ENCODE results near the gene CACHD1. TPM values are rescaled to one million over a fixed set of nuclear protein-coding genes. Genes with fewer than 3 reads are reported as not detected.

The CACHD1 gene
- total and polyA plus RNA-seq, 9 of the 15 experiments (the other 6 are each of a cell fraction or from before 2014, with no cell fraction given) = 0.07 TPM; not detected in 8

DNA sequence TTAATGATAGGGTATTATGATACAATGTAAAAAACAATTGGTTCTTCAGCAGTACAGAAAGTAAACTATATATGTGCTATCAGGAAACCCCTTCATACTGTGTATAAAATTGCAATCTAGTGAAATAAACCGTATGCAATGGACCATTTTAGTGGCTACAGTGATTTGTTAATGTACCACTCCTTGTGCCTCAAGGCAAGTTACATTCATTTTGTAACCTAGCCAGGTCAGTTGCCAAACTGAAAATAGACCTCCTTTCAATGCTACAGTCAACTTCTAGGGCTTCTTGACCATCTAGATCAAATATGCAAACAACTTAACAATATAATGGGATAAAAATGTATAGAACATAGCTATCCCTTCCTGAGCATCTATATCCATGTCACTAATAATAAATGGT lies 223.0 kb downstream of the CACHD1 start:
- Histone ChIP-seq H3K4me1 (replicated peaks in 1 of 2; ENCODE audit: control insufficient read depth in 2 of 2, insufficient read depth in 2 of 2, low read length in 2 of 2) (no peaks in the 10 kb centered on the region), H3K36me3 (ENCODE audit: control insufficient read depth, insufficient read depth, low read length) (no peaks in the 10 kb centered on the region), H2AFZ (ENCODE audit: low read depth, low read length) (no peak overlapping the region), H4K20me1 (replicated peaks; ENCODE audit: control insufficient read depth, insufficient read depth, low read length) (no peaks in the 10 kb centered on the region), H3K27ac (ENCODE audit: extremely low read depth, low read depth, low read length) (no peak overlapping the region), H3K9me3 (replicated peaks; ENCODE audit: control insufficient read depth, insufficient read depth, low read depth, low read length) (no peaks in the 10 kb centered on the region), H3K4me3 (no peak overlapping the region), H3K9me1 (ENCODE audit: control insufficient read depth, insufficient read depth, low read length) (no peaks in the 10 kb centered on the region), H3K9ac (ENCODE audit: insufficient read depth in 1 of 2, low read depth in 2 of 2, low read length in 2 of 2) (no peak overlapping the region), H3K79me2 (ENCODE audit: control insufficient read depth, insufficient read depth, low read length) (no peaks in the 10 kb centered on the region), H3K27me3 (ENCODE audit: control insufficient read depth in 2 of 2, insufficient read depth in 2 of 2, low read length in 2 of 2) (peaks cover 10 to 30% of the 10 kb centered on the region in 2 experiments), H3K4me2 (ENCODE audit: insufficient read depth, low read length) (no peak overlapping the region)
- no peak for ATAC-seq
- no TSS peak for BruUV-seq (replicated peaks)
- intact Hi-C loops (cut with micrococcal nuclease) = no loop called here
- in situ Hi-C loops (cut with MboI) = no loop called here
- ChIA-PET POLR2A (no interaction called here), CTCF (ENCODE audit: low intra/inter-chr PET ratio) (no interaction called here)
- FAIRE-seq = no peak
- no peak for DNase-seq (ENCODE audit: extremely low read depth in 1 of 4, low spot score in 3 of 4)
- WGBS (ENCODE audit: insufficient coverage, low coverage, missing lambda C conversion rate) = 0% methylated on average over 1 of the region's 1 CpG
- TF ChIP-seq, protein P1, sequence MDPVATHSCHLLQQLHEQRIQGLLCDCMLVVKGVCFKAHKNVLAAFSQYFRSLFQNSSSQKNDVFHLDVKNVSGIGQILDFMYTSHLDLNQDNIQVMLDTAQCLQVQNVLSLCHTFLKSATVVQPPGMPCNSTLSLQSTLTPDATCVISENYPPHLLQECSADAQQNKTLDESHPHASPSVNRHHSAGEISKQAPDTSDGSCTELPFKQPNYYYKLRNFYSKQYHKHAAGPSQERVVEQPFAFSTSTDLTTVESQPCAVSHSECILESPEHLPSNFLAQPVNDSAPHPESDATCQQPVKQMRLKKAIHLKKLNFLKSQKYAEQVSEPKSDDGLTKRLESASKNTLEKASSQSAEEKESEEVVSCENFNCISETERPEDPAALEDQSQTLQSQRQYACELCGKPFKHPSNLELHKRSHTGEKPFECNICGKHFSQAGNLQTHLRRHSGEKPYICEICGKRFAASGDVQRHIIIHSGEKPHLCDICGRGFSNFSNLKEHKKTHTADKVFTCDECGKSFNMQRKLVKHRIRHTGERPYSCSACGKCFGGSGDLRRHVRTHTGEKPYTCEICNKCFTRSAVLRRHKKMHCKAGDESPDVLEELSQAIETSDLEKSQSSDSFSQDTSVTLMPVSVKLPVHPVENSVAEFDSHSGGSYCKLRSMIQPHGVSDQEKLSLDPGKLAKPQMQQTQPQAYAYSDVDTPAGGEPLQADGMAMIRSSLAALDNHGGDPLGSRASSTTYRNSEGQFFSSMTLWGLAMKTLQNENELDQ (CRISPR knock-in tag; IDR thresholded peaks at IDR 0.05; ENCODE audit: borderline replicate concordance) = no peak
- TF ChIP-seq, protein P2, sequence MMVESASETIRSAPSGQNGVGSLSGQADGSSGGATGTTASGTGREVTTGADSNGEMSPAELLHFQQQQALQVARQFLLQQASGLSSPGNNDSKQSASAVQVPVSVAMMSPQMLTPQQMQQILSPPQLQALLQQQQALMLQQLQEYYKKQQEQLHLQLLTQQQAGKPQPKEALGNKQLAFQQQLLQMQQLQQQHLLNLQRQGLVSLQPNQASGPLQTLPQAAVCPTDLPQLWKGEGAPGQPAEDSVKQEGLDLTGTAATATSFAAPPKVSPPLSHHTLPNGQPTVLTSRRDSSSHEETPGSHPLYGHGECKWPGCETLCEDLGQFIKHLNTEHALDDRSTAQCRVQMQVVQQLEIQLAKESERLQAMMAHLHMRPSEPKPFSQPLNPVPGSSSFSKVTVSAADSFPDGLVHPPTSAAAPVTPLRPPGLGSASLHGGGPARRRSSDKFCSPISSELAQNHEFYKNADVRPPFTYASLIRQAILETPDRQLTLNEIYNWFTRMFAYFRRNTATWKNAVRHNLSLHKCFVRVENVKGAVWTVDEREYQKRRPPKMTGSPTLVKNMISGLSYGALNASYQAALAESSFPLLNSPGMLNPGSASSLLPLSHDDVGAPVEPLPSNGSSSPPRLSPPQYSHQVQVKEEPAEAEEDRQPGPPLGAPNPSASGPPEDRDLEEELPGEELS (CRISPR knock-in tag; IDR thresholded peaks at IDR 0.05; ENCODE audit: borderline replicate concordance) = no peak
- TF ChIP-seq ZNF232 (CRISPR knock-in tag; IDR thresholded peaks at IDR 0.05) (no peak), FUS (optimal IDR thresholded peaks at IDR 0.05; ENCODE audit: low read depth, low read length) (no peak), ZNF561 (CRISPR knock-in tag; conservative IDR thresholded peaks at IDR 0.05) (no peak), ZNF311 (CRISPR knock-in tag; IDR thresholded peaks at IDR 0.05) (no peak), RBFOX2 (IDR thresholded peaks at IDR 0.05; ENCODE audit: low read depth, low read length) (no peak), ESRRB (CRISPR knock-in tag; IDR thresholded peaks at IDR 0.05; ENCODE audit: borderline replicate concordance) (no peak), DPF2 (IDR thresholded peaks at IDR 0.05) (no peak), ZNF785 (CRISPR knock-in tag; IDR thresholded peaks at IDR 0.05) (no peak)
- TF ChIP-seq, protein P3, sequence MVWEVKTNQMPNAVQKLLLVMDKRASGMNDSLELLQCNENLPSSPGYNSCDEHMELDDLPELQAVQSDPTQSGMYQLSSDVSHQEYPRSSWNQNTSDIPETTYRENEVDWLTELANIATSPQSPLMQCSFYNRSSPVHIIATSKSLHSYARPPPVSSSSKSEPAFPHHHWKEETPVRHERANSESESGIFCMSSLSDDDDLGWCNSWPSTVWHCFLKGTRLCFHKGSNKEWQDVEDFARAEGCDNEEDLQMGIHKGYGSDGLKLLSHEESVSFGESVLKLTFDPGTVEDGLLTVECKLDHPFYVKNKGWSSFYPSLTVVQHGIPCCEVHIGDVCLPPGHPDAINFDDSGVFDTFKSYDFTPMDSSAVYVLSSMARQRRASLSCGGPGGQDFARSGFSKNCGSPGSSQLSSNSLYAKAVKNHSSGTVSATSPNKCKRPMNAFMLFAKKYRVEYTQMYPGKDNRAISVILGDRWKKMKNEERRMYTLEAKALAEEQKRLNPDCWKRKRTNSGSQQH (CRISPR knock-in tag; IDR thresholded peaks at IDR 0.05) = no peak
- TF ChIP-seq, protein P4, sequence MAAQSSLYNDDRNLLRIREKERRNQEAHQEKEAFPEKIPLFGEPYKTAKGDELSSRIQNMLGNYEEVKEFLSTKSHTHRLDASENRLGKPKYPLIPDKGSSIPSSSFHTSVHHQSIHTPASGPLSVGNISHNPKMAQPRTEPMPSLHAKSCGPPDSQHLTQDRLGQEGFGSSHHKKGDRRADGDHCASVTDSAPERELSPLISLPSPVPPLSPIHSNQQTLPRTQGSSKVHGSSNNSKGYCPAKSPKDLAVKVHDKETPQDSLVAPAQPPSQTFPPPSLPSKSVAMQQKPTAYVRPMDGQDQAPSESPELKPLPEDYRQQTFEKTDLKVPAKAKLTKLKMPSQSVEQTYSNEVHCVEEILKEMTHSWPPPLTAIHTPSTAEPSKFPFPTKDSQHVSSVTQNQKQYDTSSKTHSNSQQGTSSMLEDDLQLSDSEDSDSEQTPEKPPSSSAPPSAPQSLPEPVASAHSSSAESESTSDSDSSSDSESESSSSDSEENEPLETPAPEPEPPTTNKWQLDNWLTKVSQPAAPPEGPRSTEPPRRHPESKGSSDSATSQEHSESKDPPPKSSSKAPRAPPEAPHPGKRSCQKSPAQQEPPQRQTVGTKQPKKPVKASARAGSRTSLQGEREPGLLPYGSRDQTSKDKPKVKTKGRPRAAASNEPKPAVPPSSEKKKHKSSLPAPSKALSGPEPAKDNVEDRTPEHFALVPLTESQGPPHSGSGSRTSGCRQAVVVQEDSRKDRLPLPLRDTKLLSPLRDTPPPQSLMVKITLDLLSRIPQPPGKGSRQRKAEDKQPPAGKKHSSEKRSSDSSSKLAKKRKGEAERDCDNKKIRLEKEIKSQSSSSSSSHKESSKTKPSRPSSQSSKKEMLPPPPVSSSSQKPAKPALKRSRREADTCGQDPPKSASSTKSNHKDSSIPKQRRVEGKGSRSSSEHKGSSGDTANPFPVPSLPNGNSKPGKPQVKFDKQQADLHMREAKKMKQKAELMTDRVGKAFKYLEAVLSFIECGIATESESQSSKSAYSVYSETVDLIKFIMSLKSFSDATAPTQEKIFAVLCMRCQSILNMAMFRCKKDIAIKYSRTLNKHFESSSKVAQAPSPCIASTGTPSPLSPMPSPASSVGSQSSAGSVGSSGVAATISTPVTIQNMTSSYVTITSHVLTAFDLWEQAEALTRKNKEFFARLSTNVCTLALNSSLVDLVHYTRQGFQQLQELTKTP (IDR thresholded peaks at IDR 0.05; ENCODE audit: low read depth in 1 of 2, partially characterized antibody in 2 of 2) = no peak

Data from K562 (cell line).